Hepatocyte (in vitro differentiated cells): Measurements from ENCODE around the gene A3GALT2. TPM values are rescaled to one million over a fixed set of nuclear protein-coding genes. Genes with fewer than 3 reads are reported as not detected.

Experiments
- DNase-seq: peaks from one replicate; pipeline ENCODE4 v3.0.0-alpha.2; 2016; ENCODE audit warnings: low spot score
- H2AFZ ChIP-seq: fragments of 200-600 bp; sonication (generic); 2 replicates; pipeline ENCODE4 v1.6.0; 2016; ENCODE audit warnings: antibody characterized with exemption, mild to moderate bottlenecking
- H3K27ac ChIP-seq: fragments of 200-600 bp; sonication (generic); 2 replicates; pipeline ENCODE4 v1.5.1; 2016; ENCODE audit warnings: mild to moderate bottlenecking
- H3K27me3 ChIP-seq: fragments of 200-600 bp; sonication (generic); 2 replicates; pipeline ENCODE4 v1.6.1; 2016
- H3K36me3 ChIP-seq: fragments of 200-600 bp; sonication (generic); replicated peaks from 2 replicates; pipeline ENCODE4 v1.5.1; 2016; ENCODE audit warnings: low read depth; ENCODE audit not compliant: insufficient read depth
- H3K4me1 ChIP-seq: fragments of 200-600 bp; sonication (generic); 2 replicates; pipeline ENCODE4 v1.5.1; 2016; ENCODE audit warnings: mild to moderate bottlenecking, moderate library complexity; ENCODE audit not compliant: insufficient read depth
- H3K4me2 ChIP-seq: fragments of 200-600 bp; sonication (generic); 2 replicates; pipeline ENCODE4 v1.6.0; 2016
- H3K4me3 ChIP-seq: fragments of 200-600 bp; sonication (generic); 2 replicates; pipeline ENCODE4 v1.5.1; 2016; ENCODE audit warnings: mild to moderate bottlenecking
- H3K79me2 ChIP-seq: fragments of 200-600 bp; sonication (generic); 2 replicates; pipeline ENCODE4 v1.6.0; 2017; ENCODE audit warnings: mild to moderate bottlenecking
- H3K9me2 ChIP-seq: fragments of 200-600 bp; sonication (generic); replicated peaks from 2 replicates; pipeline ENCODE4 v1.6.0; 2017; ENCODE audit warnings: mild to moderate bottlenecking; ENCODE audit not compliant: insufficient read depth
- H3K9me3 ChIP-seq: fragments of 200-600 bp; sonication (generic); 2 replicates; pipeline ENCODE4 v1.5.1; 2016; ENCODE audit warnings: low read depth, mild to moderate bottlenecking
- H4K20me1 ChIP-seq: fragments of 200-600 bp; sonication (generic); 2 replicates; pipeline ENCODE4 v1.6.0; 2016; ENCODE audit warnings: mild to moderate bottlenecking; ENCODE audit not compliant: insufficient read depth, poor library complexity, severe bottlenecking
- CTCF ChIP-seq: fragments of 200-600 bp; sonication (generic); IDR thresholded peaks from 2 replicates; pipeline ENCODE4 v1.5.1; 2016; ENCODE audit warnings: antibody characterized with exemption, mild to moderate bottlenecking; ENCODE audit not compliant: poor library complexity
- EZH2 ChIP-seq: fragments of 200-600 bp; sonication (generic); IDR thresholded peaks from 2 replicates; pipeline ENCODE4 v1.6.1; 2016; ENCODE audit warnings: antibody characterized with exemption, mild to moderate bottlenecking, borderline replicate concordance
- EZH2phosphoT487 ChIP-seq: fragments of 200-600 bp; sonication (generic); IDR thresholded peaks from one replicate; pipeline ENCODE4 v1.6.1; 2018; ENCODE audit warnings: antibody characterized with exemption, mild to moderate bottlenecking, low read depth, moderate library complexity; ENCODE audit not compliant: unreplicated experiment, severe bottlenecking
- WGBS: methylation state at CpG from one replicate; pipeline ENCODE4 v1.1.6; 2016; ENCODE audit warnings: low lambda C conversion rate; ENCODE audit errors: missing lambda C conversion rate; 5-methylcytosine and 5-hydroxymethylcytosine counted together
- polyA plus RNA-seq: library from polyadenylated mRNA; unstranded; fragments of >200 nt; fragmentation: Nextera tagmentation; extraction: Ambion mirVana; gene quantifications from 2 replicates; pipeline ENCODE4 v1.2.1, GENCODE V29; 2016
- total RNA-seq: library from RNA; depleted of rRNA; stranded (reverse); fragments of >200 nt; gene quantifications from 2 replicates; pipeline ENCODE4 v1.2.3, GENCODE V29; 2014

A3GALT2 gene
- total and polyA plus RNA-seq, 2 experiments from 2014 or later: not detected

GRCh38 chr1:33346927-33347649, 26.2 kb upstream of the A3GALT2 start:
- DNase-seq: peak; percentile 65
- Histone ChIP-seq H3K36me3 (no peaks in the 10 kb centered on the region), H3K9me3 (no peaks in the 10 kb centered on the region), H3K79me2 (peaks cover 71% of the 10 kb centered on the region), H3K4me2 (peak overlapping the region; percentile 93), H3K4me1 (peaks cover 67% of the 10 kb centered on the region), H3K27me3 (no peaks in the 10 kb centered on the region), H3K9me2 (no peaks in the 10 kb centered on the region), H2AFZ (no peak overlapping the region), H3K27ac (peak overlapping the region; percentile 96), H4K20me1 (peaks cover 56% of the 10 kb centered on the region), H3K4me3 (no peak overlapping the region)
- 18% methylated on average over 2 of the region's 2 CpGs for WGBS
- TF ChIP-seq EZH2 (no peak), CTCF (no peak), EZH2phosphoT487 (no peak)

- WGBS: 63% methylated on average over 3 of the region's 3 CpGs
- no peaks in the 10 kb centered on the region for H3K36me3 ChIP-seq
- H3K27me3 ChIP-seq: no peaks in the 10 kb centered on the region
- H2AFZ ChIP-seq: no peak overlapping the region
- TF ChIP-seq CTCF (no peak), EZH2phosphoT487 (no peak), EZH2 (no peak)
- peak overlapping the region; percentile 96 for H3K27ac ChIP-seq
- no peak overlapping the region for H3K4me3 ChIP-seq
- peaks cover 72% of the 10 kb centered on the region for H3K4me1 ChIP-seq
- H3K9me2 ChIP-seq: no peaks in the 10 kb centered on the region
- peaks cover 61% of the 10 kb centered on the region for H4K20me1 ChIP-seq
- peak overlapping the region; percentile 93 for H3K4me2 ChIP-seq
- H3K9me3 ChIP-seq: no peaks in the 10 kb centered on the region
- no peak for DNase-seq
- peaks cover 75% of the 10 kb centered on the region for H3K79me2 ChIP-seq
Observed at GRCh38 chr1:33346533-33346926, 25.6 kb upstream of the A3GALT2 start.

- Histone ChIP-seq H3K4me2 (peak overlapping the region; percentile 93), H3K79me2 (peaks cover 90% of the 10 kb centered on the region), H4K20me1 (peaks cover 76% of the 10 kb centered on the region), H3K27ac (peak overlapping the region; percentile 96), H2AFZ (no peak overlapping the region), H3K27me3 (no peaks in the 10 kb centered on the region), H3K9me3 (no peaks in the 10 kb centered on the region), H3K4me1 (peaks cover 79% of the 10 kb centered on the region), H3K9me2 (no peaks in the 10 kb centered on the region), H3K36me3 (no peaks in the 10 kb centered on the region), H3K4me3 (no peak overlapping the region)
- no peak for DNase-seq
- 59% methylated on average over 2 of the region's 2 CpGs for WGBS
- TF ChIP-seq EZH2phosphoT487 (no peak), CTCF (no peak), EZH2 (no peak)
Observed at GRCh38 chr1:33344896-33345560, 24.1 kb upstream of the A3GALT2 start.
